GM06990 (cell line): Measurements from ENCODE around the gene MYL12A.

Source experiments
- DNase-seq: peaks from one replicate; pipeline ENCODE4 v3.0.0-alpha.2; 2011; ENCODE audit not compliant: insufficient read length; ENCODE audit errors: extremely low read depth
- H3K27me3 ChIP-seq: replicated peaks from 2 replicates; pipeline ENCODE4 v1.6.0; 2011; ENCODE audit warnings: low read length; ENCODE audit not compliant: control insufficient read depth, insufficient read depth
- H3K36me3 ChIP-seq: 2 replicates; pipeline ENCODE4 v1.5.1; 2011; ENCODE audit warnings: low read length; ENCODE audit not compliant: control insufficient read depth, insufficient read depth
- H3K4me3 ChIP-seq: replicated peaks from 2 replicates; pipeline ENCODE4 v1.5.1; 2011; ENCODE audit warnings: low read depth, mild to moderate bottlenecking, control low read depth, low read length
- TF ChIP-seq, protein P1 (sequence below): IDR thresholded peaks from 2 replicates; pipeline ENCODE4 v1.5.1; 2011; ENCODE audit warnings: low read length, control low read depth, mild to moderate bottlenecking, inconsistent platforms; ENCODE audit not compliant: insufficient read depth, poor library complexity, severe bottlenecking

MYL12A gene

DNA sequence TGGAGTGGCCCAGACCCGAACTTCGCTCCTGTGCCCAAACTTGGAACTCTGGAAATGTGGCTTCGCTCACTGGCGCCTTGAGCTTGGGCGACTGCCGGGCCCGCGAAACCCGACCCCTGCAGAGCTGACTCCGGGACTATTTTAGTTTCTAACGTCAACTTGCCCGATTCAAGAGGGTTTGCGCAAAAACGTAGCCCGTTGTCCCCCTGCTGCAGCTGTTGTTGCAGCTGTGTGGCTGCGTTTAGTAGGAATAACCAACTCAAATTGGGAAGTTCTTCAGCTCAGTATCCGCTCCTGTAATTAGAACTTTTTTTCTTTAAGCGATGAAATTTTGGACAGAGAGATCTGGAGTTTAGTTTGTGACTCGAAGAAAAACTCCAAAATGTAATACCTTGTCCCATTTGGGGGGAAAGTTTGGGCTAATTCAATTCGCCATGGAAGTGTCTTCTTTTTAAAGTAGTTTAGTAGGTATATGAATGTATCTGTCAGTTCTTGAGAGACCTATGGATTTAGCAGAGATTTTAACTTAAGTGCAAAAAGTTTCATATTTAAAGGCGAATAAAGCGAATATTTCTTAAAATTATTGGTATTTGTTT lies 559 bp downstream of the MYL12A start:
- TF ChIP-seq, protein P1, sequence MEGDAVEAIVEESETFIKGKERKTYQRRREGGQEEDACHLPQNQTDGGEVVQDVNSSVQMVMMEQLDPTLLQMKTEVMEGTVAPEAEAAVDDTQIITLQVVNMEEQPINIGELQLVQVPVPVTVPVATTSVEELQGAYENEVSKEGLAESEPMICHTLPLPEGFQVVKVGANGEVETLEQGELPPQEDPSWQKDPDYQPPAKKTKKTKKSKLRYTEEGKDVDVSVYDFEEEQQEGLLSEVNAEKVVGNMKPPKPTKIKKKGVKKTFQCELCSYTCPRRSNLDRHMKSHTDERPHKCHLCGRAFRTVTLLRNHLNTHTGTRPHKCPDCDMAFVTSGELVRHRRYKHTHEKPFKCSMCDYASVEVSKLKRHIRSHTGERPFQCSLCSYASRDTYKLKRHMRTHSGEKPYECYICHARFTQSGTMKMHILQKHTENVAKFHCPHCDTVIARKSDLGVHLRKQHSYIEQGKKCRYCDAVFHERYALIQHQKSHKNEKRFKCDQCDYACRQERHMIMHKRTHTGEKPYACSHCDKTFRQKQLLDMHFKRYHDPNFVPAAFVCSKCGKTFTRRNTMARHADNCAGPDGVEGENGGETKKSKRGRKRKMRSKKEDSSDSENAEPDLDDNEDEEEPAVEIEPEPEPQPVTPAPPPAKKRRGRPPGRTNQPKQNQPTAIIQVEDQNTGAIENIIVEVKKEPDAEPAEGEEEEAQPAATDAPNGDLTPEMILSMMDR, result no peak
- H3K27me3 ChIP-seq, result no peaks in the 10 kb centered on the region
- peak overlapping the region; percentile 89 for H3K4me3 ChIP-seq
- DNase-seq, result no peak
- H3K36me3 ChIP-seq, result peaks cover 2% of the 10 kb centered on the region

DNA sequence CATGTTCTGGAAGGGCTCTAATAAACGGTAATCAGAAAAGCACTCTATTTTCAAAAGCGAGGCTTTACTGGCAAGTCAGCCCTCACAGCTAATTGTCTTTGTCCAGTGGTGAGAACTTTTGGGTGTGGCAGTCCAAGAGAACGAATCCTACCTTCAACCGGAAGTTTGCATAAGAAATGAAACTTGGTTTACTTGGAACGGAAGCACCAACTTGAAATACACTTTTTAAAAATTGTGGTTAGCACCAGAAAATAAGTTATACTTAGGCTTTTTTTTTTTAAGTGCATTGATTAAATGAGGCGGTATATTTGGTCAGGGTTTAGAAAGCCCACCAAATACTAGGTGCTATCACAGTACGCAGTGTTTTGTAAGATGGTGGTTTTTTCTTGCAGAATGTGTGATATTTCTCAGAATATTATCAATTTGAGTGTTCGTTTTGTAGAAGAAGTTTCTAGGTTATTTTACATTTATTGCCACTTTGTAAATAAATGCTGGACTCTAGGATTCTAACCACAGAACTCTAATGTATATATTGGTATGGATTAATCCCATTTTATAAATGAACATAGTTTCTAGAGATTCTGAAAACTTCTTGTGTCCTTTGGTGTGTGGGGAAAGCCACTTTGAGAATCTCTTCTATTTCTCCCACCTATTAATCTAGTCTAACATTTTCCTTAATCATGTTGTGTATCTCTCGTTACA lies 1.2 kb downstream of the MYL12A start:
- no peaks in the 10 kb centered on the region for H3K27me3 ChIP-seq
- H3K36me3 ChIP-seq, result peaks cover 2% of the 10 kb centered on the region
- TF ChIP-seq, protein P1, result no peak
- peak overlapping the region; percentile 89 for H3K4me3 ChIP-seq
- DNase-seq, result peak; percentile 29

DNA sequence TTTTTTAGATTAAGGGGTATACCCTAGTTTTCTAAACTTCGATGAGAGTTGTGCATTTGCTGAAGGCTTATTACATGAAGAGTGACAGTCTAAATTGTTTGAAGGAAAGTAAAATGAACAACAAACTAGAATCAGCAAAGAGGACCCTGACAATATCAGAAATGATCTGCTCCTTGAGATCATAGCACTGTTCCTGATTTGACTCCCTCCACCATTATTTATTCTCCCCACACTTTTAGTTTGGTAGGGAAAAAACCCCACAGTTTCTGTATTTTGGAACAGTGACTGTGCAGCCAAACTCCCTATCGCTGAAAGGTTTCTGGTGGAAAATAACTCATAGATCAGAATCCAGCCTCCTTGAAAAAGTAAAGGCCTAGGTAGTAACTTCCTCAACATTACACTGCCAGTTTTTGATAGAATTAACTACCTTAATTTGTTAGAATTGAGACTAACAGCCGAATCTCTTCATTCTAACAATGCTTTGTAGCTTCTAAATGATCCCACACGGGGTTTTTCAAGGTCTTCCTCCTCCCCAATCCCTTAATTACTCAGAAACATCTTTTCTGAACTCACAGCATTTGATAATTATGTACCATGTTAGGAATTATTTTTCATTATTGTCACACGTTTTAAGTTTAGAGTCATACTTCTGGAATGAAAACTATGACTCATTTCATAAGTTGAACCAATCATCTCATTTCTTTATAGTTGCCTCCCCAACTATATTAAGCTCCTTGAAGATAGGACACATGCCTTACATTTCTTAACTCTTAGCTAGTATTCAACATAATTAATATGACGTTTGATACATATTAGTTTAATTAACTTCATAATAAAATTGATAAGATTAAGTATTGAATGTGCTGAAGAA lies 2.9 kb downstream of the MYL12A start:
- peak overlapping the region; percentile 19; the same call in 1 of the 2 replicates for H3K4me3 ChIP-seq
- TF ChIP-seq, protein P1, result no peak
- no peak for DNase-seq
- peaks cover 4% of the 10 kb centered on the region for H3K36me3 ChIP-seq
- no peaks in the 10 kb centered on the region for H3K27me3 ChIP-seq

DNA sequence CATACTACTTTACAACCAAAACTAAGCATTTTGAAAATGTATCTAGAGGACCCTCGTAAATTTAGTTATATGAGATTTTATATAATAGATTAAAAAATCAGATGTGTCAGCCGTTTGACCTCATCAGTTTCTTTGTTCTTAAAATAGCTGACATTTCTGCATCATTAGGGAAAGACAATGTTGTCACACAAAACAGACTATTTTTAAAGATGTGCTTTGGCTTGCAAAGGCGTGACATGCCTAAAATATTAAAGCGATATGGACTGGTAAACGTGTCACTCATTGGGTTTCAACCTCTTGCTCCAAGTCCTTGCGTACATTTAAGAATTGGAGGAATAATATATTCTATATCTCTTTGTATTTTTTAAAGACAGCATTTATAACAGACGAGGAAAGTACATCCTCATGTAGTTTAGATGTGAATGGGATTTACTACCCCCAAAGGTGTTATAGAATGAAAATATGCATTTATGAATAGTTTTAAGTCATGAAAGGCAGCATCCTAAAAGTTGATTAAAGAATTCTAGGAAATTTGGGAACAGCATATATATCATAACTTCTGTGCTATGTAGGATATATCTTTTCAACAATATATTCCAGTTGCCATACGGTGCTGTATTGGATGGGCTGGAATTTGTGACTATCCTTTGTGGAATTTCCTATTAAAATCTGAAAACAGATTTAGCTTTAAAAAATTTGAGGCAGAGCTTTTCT lies 3.8 kb downstream of the MYL12A start:
- DNase-seq, result no peak
- Histone ChIP-seq H3K36me3 (peaks cover 4% of the 10 kb centered on the region), H3K27me3 (no peaks in the 10 kb centered on the region), H3K4me3 (no peak overlapping the region)
- TF ChIP-seq, protein P1, result no peak

DNA sequence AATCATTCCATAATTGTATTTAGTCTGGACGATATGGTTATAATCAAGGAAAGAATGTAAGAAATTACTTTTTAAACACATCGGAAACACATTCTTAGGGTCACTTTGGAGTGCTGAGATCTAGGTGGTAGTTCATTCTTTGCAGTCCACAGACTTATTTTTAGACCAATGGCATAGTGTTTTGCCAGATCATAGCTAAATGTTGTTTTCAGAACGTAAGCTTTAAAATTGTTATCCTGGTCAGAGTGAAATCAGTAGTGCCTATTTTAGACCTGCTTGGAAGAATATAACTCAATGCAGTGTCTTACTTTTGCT lies 4.3 kb downstream of the MYL12A start:
- TF ChIP-seq, protein P1, result no peak
- no peaks in the 10 kb centered on the region for H3K27me3 ChIP-seq
- peaks cover 4% of the 10 kb centered on the region for H3K36me3 ChIP-seq
- H3K4me3 ChIP-seq, result no peak overlapping the region
- DNase-seq, result no peak
